ENCODE data around the gene STX5.
A peak's percentile ranks its signal among the peaks of the same experiment; 100 is the strongest.
"Not testable (repeated sequence)": the region's sequence is repeated elsewhere in the genome, so short reads cannot be mapped to it uniquely, and the experiment has no call there.

The STX5 gene

GRCh38 chr11:62830904-62831519, 839 bp downstream of the STX5 start:
- DNase-seq (ENCODE audit: low read depth in 2 of 2): no peak

- DNase-seq (ENCODE audit: low read depth in 2 of 2): not testable (repeated sequence)
Measured at GRCh38 chr11:62828130-62828529, 3.7 kb downstream of the STX5 start.

- no peak for DNase-seq (ENCODE audit: low read depth in 2 of 2)
Measured at GRCh38 chr11:62823677-62824076, 8.2 kb downstream of the STX5 start.

GRCh38 chr11:62817129-62817528, 14.7 kb downstream of the STX5 start:
- DNase-seq (ENCODE audit: low read depth in 2 of 2): no peak

GRCh38 chr11:62816557-62816956, 15.3 kb downstream of the STX5 start:
- DNase-seq (ENCODE audit: low read depth in 2 of 2): no peak

GRCh38 chr11:62811659-62812058, 20.2 kb downstream of the STX5 start:
- DNase-seq (ENCODE audit: low read depth in 2 of 2): no peak

- no peak for DNase-seq (ENCODE audit: low read depth in 2 of 2)
Measured at GRCh38 chr11:62810748-62811147, 21.1 kb downstream of the STX5 start.

- no peak for DNase-seq (ENCODE audit: low read depth in 2 of 2)
Measured at GRCh38 chr11:62806611-62807121, 25.2 kb downstream of the STX5 start.

- DNase-seq (ENCODE audit: low read depth in 2 of 2): no peak
Measured at GRCh38 chr11:62805961-62806441, 25.9 kb downstream of the STX5 start.

GRCh38 chr11:62805076-62805892, 26.6 kb downstream of the STX5 start, which contains the start of gene NXF1:
TSS of gene NXF1 (minus strand) at chr11:62805440. CDS start at chr11:62805356, 84 bp downstream.
- peak; percentile 93 to 94 for DNase-seq (ENCODE audit: low read depth in 2 of 2)

GRCh38 chr11:62804310-62805075, 27.4 kb downstream of the STX5 start:
- peak in 1 of 2 donors; percentile 19 for DNase-seq (ENCODE audit: low read depth in 2 of 2)

GRCh38 chr11:62801071-62801470, 30.8 kb downstream of the STX5 start:
- DNase-seq (ENCODE audit: low read depth in 2 of 2): no peak

GRCh38 chr11:62799486-62799885, 32.4 kb downstream of the STX5 start:
- DNase-seq (ENCODE audit: low read depth in 2 of 2): no peak

- no peak for DNase-seq (ENCODE audit: low read depth in 2 of 2)
Measured at GRCh38 chr11:62796281-62796680, 35.6 kb downstream of the STX5 start.

- DNase-seq (ENCODE audit: low read depth in 2 of 2): no peak
Measured at GRCh38 chr11:62794201-62794775, 37.6 kb downstream of the STX5 start.

- DNase-seq (ENCODE audit: low read depth in 2 of 2): no peak
Measured at GRCh38 chr11:62792202-62792575, 39.7 kb downstream of the STX5 start.

- peak; percentile 68 to 88 for DNase-seq (ENCODE audit: low read depth in 2 of 2)
Measured at GRCh38 chr11:62791501-62792201, 40.2 kb downstream of the STX5 start, which contains the start of gene TMEM223. TSS of gene TMEM223 (minus strand) at chr11:62792006. CDS start at chr11:62791994, 12 bp downstream.

- no peak for DNase-seq (ENCODE audit: low read depth in 2 of 2)
Measured at GRCh38 chr11:62789576-62789975, 42.3 kb downstream of the STX5 start.

- DNase-seq (ENCODE audit: low read depth in 2 of 2): no peak
Measured at GRCh38 chr11:62788991-62789390, 42.9 kb downstream of the STX5 start.

- DNase-seq (ENCODE audit: low read depth in 2 of 2): peak; percentile 90 to 97
Measured at GRCh38 chr11:62787005-62787759, 44.7 kb downstream of the STX5 start, which contains the start of gene TMEM179B. TSS of gene TMEM179B (plus strand) at chr11:62787402. CDS start at chr11:62787432, 30 bp downstream.
